Transverse colon (tissue), 4 donors: ENCODE results near the gene CBLB. TPM values are rescaled to one million over a fixed set of nuclear protein-coding genes. Genes with fewer than 3 reads are reported as not detected.

Experiments
- DNase-seq: peaks from one replicate; pipeline ENCODE4 v3.0.0-alpha.2; 2019
- H3K27ac ChIP-seq, 4 donors: fragments of 200-600 bp; sonication (generic); 2 replicates each; pipeline ENCODE4 v1.5.1; 2016 to 2018; ENCODE audit warnings: inconsistent platforms in 4 of 4
- H3K27me3 ChIP-seq: fragments of 200-600 bp; sonication (generic); 2 replicates; pipeline ENCODE4 v1.5.1; 2017; ENCODE audit warnings: inconsistent platforms
- H3K36me3 ChIP-seq, 4 donors: fragments of 200-600 bp; sonication (generic); 2 replicates each; pipeline ENCODE4 v1.5.1; 2017 to 2019; ENCODE audit warnings: inconsistent platforms in 4 of 4
- H3K4me1 ChIP-seq, 4 donors: fragments of 200-600 bp; sonication (generic); 2 replicates each; pipeline ENCODE4 v1.5.1; 2017 to 2020; ENCODE audit warnings: inconsistent platforms in 4 of 4
- H3K4me3 ChIP-seq, 4 donors: fragments of 200-600 bp; sonication (generic); 1 replicate in 1 of 4; 2 replicates in 3 of 4; pipeline versions ENCODE4 v1.5.1 to v1.6.1; 2017 to 2019; ENCODE audit warnings: inconsistent platforms in 4 of 4
- H3K9me3 ChIP-seq, 2 donors: fragments of 200-600 bp; sonication (generic); 2 replicates each; pipeline ENCODE4 v1.5.1; 2017 to 2019; ENCODE audit warnings: inconsistent platforms in 2 of 2
- EP300 ChIP-seq: sonication (generic); formaldehyde crosslinking; IDR thresholded peaks from one replicate; pipeline ENCODE4 v1.6.1; 2017; ENCODE audit warnings: antibody characterized with exemption, low read depth
- POLR2A ChIP-seq: fragments of 450-650 bp; IDR thresholded peaks from one replicate; pipeline ENCODE4 v1.6.1; 2016; ENCODE audit warnings: antibody characterized with exemption, mild to moderate bottlenecking, moderate library complexity
- POLR2AphosphoS5 ChIP-seq, 3 donors: sonication (generic); formaldehyde crosslinking; IDR thresholded peaks; one replicate each; pipeline ENCODE4 v1.6.1; 2016; ENCODE audit warnings: antibody characterized with exemption in 3 of 3
- WGBS, 2 donors: methylation state at CpG; one replicate each; pipeline ENCODE4 v1.1.5; 2018; ENCODE audit warnings: low coverage in 1 of 2; 5-methylcytosine and 5-hydroxymethylcytosine counted together
- in situ Hi-C, 4 donors: fragments of 200-750 bp; cut with MboI; loops; one replicate each; pipeline versions ENCODE4 v1.15.0 to v1.15.1; 2017; ENCODE audit warnings: low sequenced_read_pairs in 3 of 4, low pct_ligation_motif_present in 1 of 4, low pct_unique_long_range_greater_than_20kb in 1 of 4
- intact Hi-C: fragments of 100-400 bp; cut with DNase I; formaldehyde crosslinking; loops from one replicate; pipeline ENCODE4 v1.15.1; 2023; ENCODE audit warnings: low total_unique reads
- total RNA-seq, 4 donors: library from RNA; depleted of rRNA; stranded (reverse); fragments of >200 nt; gene quantifications; one replicate each; pipeline ENCODE4 v1.1.0, GENCODE V29; 2016
- TF ChIP-seq, protein P1 (sequence below), 5 experiments: fragments of 200-600 bp in 3 of 5; fragments of 450-650 bp in 2 of 5; sonication (generic) in 3 of 5; IDR thresholded peaks; 1 replicate in 2 of 5; 2 replicates in 3 of 5; pipeline ENCODE4 v1.5.1; 2016 to 2017; ENCODE audit warnings: antibody characterized with exemption in 5 of 5, inconsistent platforms in 3 of 5, mild to moderate bottlenecking in 2 of 5, moderate library complexity in 1 of 5

The CBLB gene
- total RNA-seq, 4 donors from 2014 or later, result 25.1 to 76.2 (median 63.6) TPM

DNA sequence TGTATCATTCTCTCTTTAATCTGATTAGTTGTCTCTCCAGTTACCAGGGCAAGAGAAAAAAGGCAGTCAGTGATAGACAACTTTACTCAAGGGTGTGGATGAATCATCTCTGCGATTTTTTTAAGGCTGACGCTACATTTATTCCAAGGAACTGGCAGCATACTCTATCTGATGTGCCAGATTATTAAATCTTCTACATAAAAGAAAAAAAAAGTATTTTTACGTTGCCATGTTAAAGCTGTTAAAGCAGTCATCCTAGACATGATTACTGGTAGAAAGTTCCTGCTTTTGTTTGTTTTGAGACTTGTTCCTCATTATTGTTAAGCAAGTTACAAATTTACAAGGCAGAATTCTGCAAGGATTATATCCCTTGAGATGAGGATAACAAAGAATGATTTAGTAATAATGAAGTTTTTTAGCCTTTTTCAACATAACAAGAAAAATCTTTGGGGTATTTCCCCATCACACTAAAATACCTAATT lies 121.7 kb downstream of the CBLB start:
- WGBS, 2 donors, result 11 to 28% methylated on average over 3 of the region's 3 CpGs
- H3K27me3 ChIP-seq, result no peaks in the 10 kb centered on the region
- no peak for TF ChIP-seq POLR2A
- peak in 1 of 3 donors; percentile 44 for TF ChIP-seq POLR2AphosphoS5 (IDR thresholded peaks at IDR 0.05)
- intact Hi-C loops, result no loop called here
- no peak overlapping the region for H3K4me3 ChIP-seq
- H3K27ac ChIP-seq, result peak overlapping the region; percentile 61 to 73 (median 64)
- in situ Hi-C loops, result no loop called here
- H3K4me1 ChIP-seq, result peaks cover 5 to 45% (median 25%) of the 10 kb centered on the region in 4 donors
- no peaks in the 10 kb centered on the region for H3K36me3 ChIP-seq
- DNase-seq, result no peak
- H3K9me3 ChIP-seq, result no peaks in the 10 kb centered on the region

DNA sequence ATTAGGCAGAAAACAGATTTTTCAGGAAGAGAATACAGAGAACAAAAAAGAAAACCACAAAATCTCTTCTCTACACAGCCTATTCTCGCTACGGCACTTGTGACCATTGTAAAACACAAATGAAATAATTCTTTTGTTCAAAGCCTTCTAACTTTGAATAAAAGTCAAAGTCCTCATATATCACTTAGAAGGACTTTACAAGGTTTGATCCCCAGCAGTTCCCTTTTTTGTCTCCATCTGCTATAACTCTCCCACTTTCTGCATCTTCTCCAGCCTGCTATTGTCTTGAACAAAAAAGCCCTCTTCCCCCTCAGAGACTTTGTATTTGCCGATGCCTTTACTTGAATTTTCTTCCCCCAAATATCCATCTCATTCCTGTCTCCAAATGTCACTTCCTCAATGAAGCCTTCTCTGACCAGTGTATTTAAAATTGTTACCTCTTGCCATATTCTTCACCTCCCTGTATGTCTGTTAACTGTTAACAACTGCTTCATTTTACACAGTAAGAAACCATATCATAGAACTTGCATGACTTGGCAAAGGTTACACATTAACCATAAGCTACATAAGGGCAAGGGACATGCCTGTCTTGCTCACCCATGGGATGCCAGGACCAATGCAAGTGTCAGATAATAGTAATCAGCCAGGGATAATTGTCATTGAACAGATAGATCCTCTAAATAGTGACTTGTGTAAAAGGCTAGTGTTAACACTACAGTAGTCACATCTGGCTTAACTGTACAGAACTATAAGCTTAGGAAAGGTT lies 122.4 kb downstream of the CBLB start:
- no peak overlapping the region for H3K4me3 ChIP-seq
- H3K27ac ChIP-seq, result peak overlapping the region; percentile 61 to 73 (median 64)
- TF ChIP-seq, protein P1, sequence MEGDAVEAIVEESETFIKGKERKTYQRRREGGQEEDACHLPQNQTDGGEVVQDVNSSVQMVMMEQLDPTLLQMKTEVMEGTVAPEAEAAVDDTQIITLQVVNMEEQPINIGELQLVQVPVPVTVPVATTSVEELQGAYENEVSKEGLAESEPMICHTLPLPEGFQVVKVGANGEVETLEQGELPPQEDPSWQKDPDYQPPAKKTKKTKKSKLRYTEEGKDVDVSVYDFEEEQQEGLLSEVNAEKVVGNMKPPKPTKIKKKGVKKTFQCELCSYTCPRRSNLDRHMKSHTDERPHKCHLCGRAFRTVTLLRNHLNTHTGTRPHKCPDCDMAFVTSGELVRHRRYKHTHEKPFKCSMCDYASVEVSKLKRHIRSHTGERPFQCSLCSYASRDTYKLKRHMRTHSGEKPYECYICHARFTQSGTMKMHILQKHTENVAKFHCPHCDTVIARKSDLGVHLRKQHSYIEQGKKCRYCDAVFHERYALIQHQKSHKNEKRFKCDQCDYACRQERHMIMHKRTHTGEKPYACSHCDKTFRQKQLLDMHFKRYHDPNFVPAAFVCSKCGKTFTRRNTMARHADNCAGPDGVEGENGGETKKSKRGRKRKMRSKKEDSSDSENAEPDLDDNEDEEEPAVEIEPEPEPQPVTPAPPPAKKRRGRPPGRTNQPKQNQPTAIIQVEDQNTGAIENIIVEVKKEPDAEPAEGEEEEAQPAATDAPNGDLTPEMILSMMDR (IDR thresholded peaks at IDR 0.05), result no peak
- TF ChIP-seq EP300 (no peak), POLR2A (no peak), POLR2AphosphoS5 (IDR thresholded peaks at IDR 0.05) (no peak)
- no peaks in the 10 kb centered on the region for H3K27me3 ChIP-seq
- H3K4me1 ChIP-seq, result peaks cover 5 to 45% (median 25%) of the 10 kb centered on the region in 4 donors
- in situ Hi-C loops (no loop called here), intact Hi-C loops (no loop called here)
- no peaks in the 10 kb centered on the region for H3K9me3 ChIP-seq
- 26 to 50% methylated on average over 3 of the region's 3 CpGs for WGBS, 2 donors
- peaks cover 0 to 1% (median 0%) of the 10 kb centered on the region in 4 donors for H3K36me3 ChIP-seq
- no peak for DNase-seq

- in situ Hi-C loops, result no loop called here
- TF ChIP-seq POLR2AphosphoS5 (IDR thresholded peaks at IDR 0.05) (no peak), EP300 (no peak), POLR2A (no peak)
- TF ChIP-seq, protein P1 (IDR thresholded peaks at IDR 0.05), result no peak
- H3K4me3 ChIP-seq, result no peak overlapping the region
- peaks cover 5 to 45% (median 25%) of the 10 kb centered on the region in 4 donors for H3K4me1 ChIP-seq
- DNase-seq, result no peak
- intact Hi-C loops, result no loop called here
- no peaks in the 10 kb centered on the region for H3K9me3 ChIP-seq
- 90 to 95% methylated on average over 3 of the region's 3 CpGs for WGBS, 2 donors
- no peaks in the 10 kb centered on the region for H3K27me3 ChIP-seq
- H3K27ac ChIP-seq, result no peak overlapping the region
- peaks cover 0 to 8% (median 0%) of the 10 kb centered on the region in 4 donors for H3K36me3 ChIP-seq
These were observed 123.8 kb downstream of the CBLB start for GRCh38 chr3:105745046-105745445.

- WGBS, 2 donors, result 90 to 94% methylated on average over 1 of the region's 1 CpG
- Histone ChIP-seq H3K4me1 (peaks cover 5 to 39% (median 25%) of the 10 kb centered on the region in 4 donors), H3K4me3 (no peak overlapping the region), H3K27me3 (no peaks in the 10 kb centered on the region), H3K36me3 (peaks cover 0 to 14% (median 2%) of the 10 kb centered on the region in 4 donors), H3K9me3 (no peaks in the 10 kb centered on the region), H3K27ac (no peak overlapping the region)
- no peak for TF ChIP-seq EP300
- TF ChIP-seq, protein P1 (IDR thresholded peaks at IDR 0.05), result no peak
- no peak for TF ChIP-seq POLR2A
- TF ChIP-seq POLR2AphosphoS5 (IDR thresholded peaks at IDR 0.05), result no peak
- in situ Hi-C loops, result no loop called here
- no peak for DNase-seq
- intact Hi-C loops, result no loop called here
These were observed 124.6 kb downstream of the CBLB start for GRCh38 chr3:105744202-105744601.
